GM18498 (cell line): ENCODE results near the gene VSX2.
"Not testable (repeated sequence)": the region's sequence is repeated elsewhere in the genome, so short reads cannot be mapped to it uniquely, and the experiment has no call there.

Experiments used
- ATAC-seq: cut with Tn5 transposase; IDR thresholded peaks from one replicate; pipeline ENCODE4 v1.9.1; 2021; ENCODE audit warnings: mild to moderate bottlenecking, moderate library complexity; ENCODE audit not compliant: unreplicated experiment

The VSX2 gene

GRCh38 chr14:74258764-74259035 is 19.5 kb downstream of the VSX2 start:
- no peak for ATAC-seq

GRCh38 chr14:74259513-74259912 is 20.3 kb downstream of the VSX2 start:
- ATAC-seq: no peak

GRCh38 chr14:74260525-74261233 is 21.4 kb downstream of the VSX2 start:
- no peak for ATAC-seq

- no peak for ATAC-seq
Measured at GRCh38 chr14:74261288-74261687, 22.0 kb downstream of the VSX2 start.

- no peak for ATAC-seq
Measured at GRCh38 chr14:74262076-74262475, 22.8 kb downstream of the VSX2 start.

- ATAC-seq: no peak
Measured at GRCh38 chr14:74263181-74263580, 23.9 kb downstream of the VSX2 start.

- no peak for ATAC-seq
Measured at GRCh38 chr14:74263921-74264320, 24.7 kb downstream of the VSX2 start.

GRCh38 chr14:74265301-74265965 is 26.2 kb downstream of the VSX2 start:
- no peak for ATAC-seq

- no peak for ATAC-seq
Measured at GRCh38 chr14:74267588-74267987, 28.3 kb downstream of the VSX2 start.

GRCh38 chr14:74270382-74271177 is 31.3 kb downstream of the VSX2 start:
- not testable (repeated sequence) for ATAC-seq

GRCh38 chr14:74271365-74271764 is 32.1 kb downstream of the VSX2 start:
- no peak for ATAC-seq

GRCh38 chr14:74275241-74275841 is 36.1 kb downstream of the VSX2 start:
- ATAC-seq: no peak

- no peak for ATAC-seq
Measured at GRCh38 chr14:74278080-74278479, 38.8 kb downstream of the VSX2 start.

- ATAC-seq: no peak
Measured at GRCh38 chr14:74281069-74281468, 41.8 kb downstream of the VSX2 start.

GRCh38 chr14:74286736-74287135 is 47.5 kb downstream of the VSX2 start:
- ATAC-seq: no peak

- no peak for ATAC-seq
Measured at GRCh38 chr14:74289801-74290200, 50.6 kb downstream of the VSX2 start.

GRCh38 chr14:74290415-74290814 is 51.2 kb downstream of the VSX2 start:
- ATAC-seq: no peak

GRCh38 chr14:74292061-74292460 is 52.8 kb downstream of the VSX2 start:
- ATAC-seq: no peak

- ATAC-seq: no peak
Measured at GRCh38 chr14:74293606-74294005, 54.4 kb downstream of the VSX2 start.

- ATAC-seq: no peak
Measured at GRCh38 chr14:74296037-74296467, 56.8 kb downstream of the VSX2 start.

- ATAC-seq: no peak
Measured at GRCh38 chr14:74297986-74298385, 58.7 kb downstream of the VSX2 start.
